ENCODE results near the gene SPNS2.

The SPNS2 gene

GRCh38 chr17:4548061-4548461 is 49.4 kb downstream of the SPNS2 start:
- no peaks in the 10 kb centered on the region for H3F3A ChIP-seq (ENCODE audit: low read depth)
- H3K9me3 ChIP-seq (ENCODE audit: insufficient read depth, low read depth, low read length) = no peaks in the 10 kb centered on the region
- TF ChIP-seq EZH2phosphoT487 (IDR thresholded peaks at IDR 0.05; ENCODE audit: borderline replicate concordance) (no peak), CTCF (conservative IDR thresholded peaks at IDR 0.05; ENCODE audit: low read length) (no peak)
- H3K36me3 ChIP-seq (ENCODE audit: insufficient read depth, low read length) = peaks cover 26% of the 10 kb centered on the region; the same call in 1 of the 2 replicates
- H3K27me3 ChIP-seq (ENCODE audit: insufficient read depth, low read length, poor library complexity, severe bottlenecking) = no peaks in the 10 kb centered on the region
- H3K4me3 ChIP-seq (ENCODE audit: low read length, poor library complexity, severe bottlenecking) = no peak overlapping the region
- no peaks in the 10 kb centered on the region for H4K20me1 ChIP-seq (ENCODE audit: insufficient read depth, low read length, poor library complexity, severe bottlenecking)
- H3K4me1 ChIP-seq (ENCODE audit: insufficient read depth, low read length, poor library complexity, severe bottlenecking) = peaks cover 6% of the 10 kb centered on the region
- H3K9ac ChIP-seq (ENCODE audit: low read depth, low read length, poor library complexity, severe bottlenecking) = no peak overlapping the region
- no peak overlapping the region for H3K4me2 ChIP-seq (ENCODE audit: low read depth, low read length, poor library complexity, severe bottlenecking)
- H2AFZ ChIP-seq (ENCODE audit: low read length) = no peak overlapping the region
- no peaks in the 10 kb centered on the region for H3K9me2 ChIP-seq (replicated peaks; ENCODE audit: low read depth, low read length)
- H3K79me2 ChIP-seq (ENCODE audit: insufficient read depth, low read length) = peaks cover 4% of the 10 kb centered on the region; the same call in 1 of the 2 replicates

- no peaks in the 10 kb centered on the region for H3F3A ChIP-seq (ENCODE audit: low read depth)
- TF ChIP-seq EZH2phosphoT487 (IDR thresholded peaks at IDR 0.05; ENCODE audit: borderline replicate concordance) = no peak
- no peak for TF ChIP-seq CTCF (conservative IDR thresholded peaks at IDR 0.05; ENCODE audit: low read length)
Measured at GRCh38 chr17:4548721-4549531, 50.2 kb downstream of the SPNS2 start.

GRCh38 chr17:4549781-4550533 is 51.3 kb downstream of the SPNS2 start:
- TF ChIP-seq EZH2phosphoT487 (IDR thresholded peaks at IDR 0.05; ENCODE audit: borderline replicate concordance) = no peak
- TF ChIP-seq CTCF (conservative IDR thresholded peaks at IDR 0.05; ENCODE audit: low read length) = no peak
- Histone ChIP-seq H3K4me1 (ENCODE audit: insufficient read depth, low read length, poor library complexity, severe bottlenecking) (peaks cover 20% of the 10 kb centered on the region), H3K36me3 (ENCODE audit: insufficient read depth, low read length) (peaks cover 26% of the 10 kb centered on the region; the same call in 1 of the 2 replicates), H3K4me2 (ENCODE audit: low read depth, low read length, poor library complexity, severe bottlenecking) (no peak overlapping the region), H3K4me3 (ENCODE audit: low read length, poor library complexity, severe bottlenecking) (no peak overlapping the region), H3K27me3 (ENCODE audit: insufficient read depth, low read length, poor library complexity, severe bottlenecking) (no peaks in the 10 kb centered on the region), H2AFZ (ENCODE audit: low read length) (no peak overlapping the region), H4K20me1 (ENCODE audit: insufficient read depth, low read length, poor library complexity, severe bottlenecking) (peaks cover 8% of the 10 kb centered on the region), H3K9ac (ENCODE audit: low read depth, low read length, poor library complexity, severe bottlenecking) (no peak overlapping the region), H3K9me3 (ENCODE audit: insufficient read depth, low read depth, low read length) (no peaks in the 10 kb centered on the region), H3F3A (ENCODE audit: low read depth) (no peaks in the 10 kb centered on the region), H3K9me2 (replicated peaks; ENCODE audit: low read depth, low read length) (no peaks in the 10 kb centered on the region), H3K79me2 (ENCODE audit: insufficient read depth, low read length) (peaks cover 23% of the 10 kb centered on the region)

More at GRCh38 chr17:4548721-4549531, 50.2 kb downstream of the SPNS2 start:
- no peaks in the 10 kb centered on the region for H4K20me1 ChIP-seq (ENCODE audit: insufficient read depth, low read length, poor library complexity, severe bottlenecking)
- no peaks in the 10 kb centered on the region for H3K27me3 ChIP-seq (ENCODE audit: insufficient read depth, low read length, poor library complexity, severe bottlenecking)
- H3K79me2 ChIP-seq (ENCODE audit: insufficient read depth, low read length) = peaks cover 13% of the 10 kb centered on the region
- H3K9me2 ChIP-seq (replicated peaks; ENCODE audit: low read depth, low read length) = no peaks in the 10 kb centered on the region
- H3K9me3 ChIP-seq (ENCODE audit: insufficient read depth, low read depth, low read length) = no peaks in the 10 kb centered on the region
- peaks cover 26% of the 10 kb centered on the region; the same call in 1 of the 2 replicates for H3K36me3 ChIP-seq (ENCODE audit: insufficient read depth, low read length)
- no peak overlapping the region for H2AFZ ChIP-seq (ENCODE audit: low read length)
- no peak overlapping the region for H3K9ac ChIP-seq (ENCODE audit: low read depth, low read length, poor library complexity, severe bottlenecking)
- no peak overlapping the region for H3K4me3 ChIP-seq (ENCODE audit: low read length, poor library complexity, severe bottlenecking)
- H3K4me1 ChIP-seq (ENCODE audit: insufficient read depth, low read length, poor library complexity, severe bottlenecking) = peaks cover 10% of the 10 kb centered on the region
- H3K4me2 ChIP-seq (ENCODE audit: low read depth, low read length, poor library complexity, severe bottlenecking) = no peak overlapping the region
